ENCODE measurements around the gene TPRX1. TPM values are rescaled to one million over a fixed set of nuclear protein-coding genes. Genes with fewer than 3 reads are reported as not detected.

Gene TPRX1
- total RNA-seq, 1 donor = not detected

DNA sequence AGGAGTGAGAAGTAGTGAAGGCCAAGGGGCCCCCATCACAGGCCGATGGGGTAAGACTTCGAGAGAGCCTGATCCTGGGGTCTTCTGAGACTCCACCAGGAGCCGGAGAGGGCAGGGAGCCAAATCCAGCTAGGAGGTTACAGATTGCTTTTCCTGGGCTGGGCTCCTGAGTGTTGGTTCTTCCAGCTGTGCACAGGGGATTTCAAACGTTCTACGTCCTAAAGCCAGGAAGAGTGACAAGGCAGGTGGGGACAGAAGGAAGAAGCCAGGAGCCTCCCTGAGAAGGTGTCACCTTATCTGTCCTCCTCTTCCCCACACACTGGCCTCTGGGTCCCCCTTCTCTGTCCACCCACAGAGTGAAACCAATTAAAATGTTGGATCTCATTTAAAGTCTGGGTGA lies 38.6 kb upstream of the TPRX1 start:
- Histone ChIP-seq H3K4me3 (ENCODE audit: insufficient read depth, low read length) (no peak overlapping the region), H3K79me2 (ENCODE audit: insufficient read depth, low read length) (no peaks in the 10 kb centered on the region), H3K27ac (ENCODE audit: low read depth, low read length) (no peak overlapping the region), H3K36me3 (ENCODE audit: insufficient read depth, low read length) (no peaks in the 10 kb centered on the region), H3K4me1 (ENCODE audit: insufficient read depth, low read length) (no peaks in the 10 kb centered on the region), H3K27me3 (ENCODE audit: insufficient read depth, low read length) (peaks cover 5% of the 10 kb centered on the region), H2AFZ (ENCODE audit: low read length) (no peak overlapping the region), H3K4me2 (ENCODE audit: insufficient read depth, low read length) (no peak overlapping the region), H4K20me1 (ENCODE audit: insufficient read depth, low read length) (no peaks in the 10 kb centered on the region), H3K9me3 (ENCODE audit: low read depth, low read length) (no peaks in the 10 kb centered on the region)
- TF ChIP-seq, protein P1, sequence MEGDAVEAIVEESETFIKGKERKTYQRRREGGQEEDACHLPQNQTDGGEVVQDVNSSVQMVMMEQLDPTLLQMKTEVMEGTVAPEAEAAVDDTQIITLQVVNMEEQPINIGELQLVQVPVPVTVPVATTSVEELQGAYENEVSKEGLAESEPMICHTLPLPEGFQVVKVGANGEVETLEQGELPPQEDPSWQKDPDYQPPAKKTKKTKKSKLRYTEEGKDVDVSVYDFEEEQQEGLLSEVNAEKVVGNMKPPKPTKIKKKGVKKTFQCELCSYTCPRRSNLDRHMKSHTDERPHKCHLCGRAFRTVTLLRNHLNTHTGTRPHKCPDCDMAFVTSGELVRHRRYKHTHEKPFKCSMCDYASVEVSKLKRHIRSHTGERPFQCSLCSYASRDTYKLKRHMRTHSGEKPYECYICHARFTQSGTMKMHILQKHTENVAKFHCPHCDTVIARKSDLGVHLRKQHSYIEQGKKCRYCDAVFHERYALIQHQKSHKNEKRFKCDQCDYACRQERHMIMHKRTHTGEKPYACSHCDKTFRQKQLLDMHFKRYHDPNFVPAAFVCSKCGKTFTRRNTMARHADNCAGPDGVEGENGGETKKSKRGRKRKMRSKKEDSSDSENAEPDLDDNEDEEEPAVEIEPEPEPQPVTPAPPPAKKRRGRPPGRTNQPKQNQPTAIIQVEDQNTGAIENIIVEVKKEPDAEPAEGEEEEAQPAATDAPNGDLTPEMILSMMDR (IDR thresholded peaks at IDR 0.05; ENCODE audit: extremely low read depth, low read depth, low read length) = no peak
- DNase-seq (ENCODE audit: insufficient read length, low spot score, missing footprints) = no peak

DNA sequence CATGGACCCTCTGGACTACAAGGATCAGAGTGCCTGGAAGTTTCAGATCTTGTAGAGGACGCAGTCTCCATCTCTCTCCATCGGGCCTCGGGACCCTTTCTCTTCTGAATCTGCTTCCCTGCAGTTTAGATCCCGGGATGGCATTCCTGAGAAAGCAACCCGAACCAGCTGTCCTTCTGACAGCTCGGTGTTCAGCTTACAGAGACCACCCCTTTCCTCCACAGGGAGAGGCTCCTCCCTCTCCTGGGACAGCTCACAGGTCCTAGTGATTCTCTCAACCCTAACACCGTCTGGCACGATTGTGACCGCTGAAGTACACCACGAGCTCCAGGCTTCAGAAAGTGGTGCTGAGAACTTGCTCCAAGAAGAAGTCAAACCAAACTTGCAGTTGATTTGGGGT lies 35.6 kb upstream of the TPRX1 start:
- TF ChIP-seq, protein P1 (IDR thresholded peaks at IDR 0.05; ENCODE audit: extremely low read depth, low read depth, low read length) = no peak
- Histone ChIP-seq H3K27ac (ENCODE audit: low read depth, low read length) (no peak overlapping the region), H3K36me3 (ENCODE audit: insufficient read depth, low read length) (no peaks in the 10 kb centered on the region), H3K79me2 (ENCODE audit: insufficient read depth, low read length) (no peaks in the 10 kb centered on the region), H3K27me3 (ENCODE audit: insufficient read depth, low read length) (peaks cover 5% of the 10 kb centered on the region), H2AFZ (ENCODE audit: low read length) (peak overlapping the region; percentile 47), H3K9me3 (ENCODE audit: low read depth, low read length) (no peaks in the 10 kb centered on the region), H4K20me1 (ENCODE audit: insufficient read depth, low read length) (no peaks in the 10 kb centered on the region), H3K4me3 (ENCODE audit: insufficient read depth, low read length) (no peak overlapping the region), H3K4me1 (ENCODE audit: insufficient read depth, low read length) (no peaks in the 10 kb centered on the region), H3K4me2 (ENCODE audit: insufficient read depth, low read length) (no peak overlapping the region)
- DNase-seq (ENCODE audit: insufficient read length, low spot score, missing footprints) = no peak

GRCh38 chr19:47839411-47839810 lies 35.1 kb upstream of the TPRX1 start:
- H3K79me2 ChIP-seq (ENCODE audit: insufficient read depth, low read length) = no peaks in the 10 kb centered on the region
- no peak overlapping the region for H3K27ac ChIP-seq (ENCODE audit: low read depth, low read length)
- no peaks in the 10 kb centered on the region for H4K20me1 ChIP-seq (ENCODE audit: insufficient read depth, low read length)
- no peak overlapping the region for H3K4me2 ChIP-seq (ENCODE audit: insufficient read depth, low read length)
- TF ChIP-seq, protein P1 (IDR thresholded peaks at IDR 0.05; ENCODE audit: extremely low read depth, low read depth, low read length) = no peak
- H3K27me3 ChIP-seq (ENCODE audit: insufficient read depth, low read length) = peaks cover 5% of the 10 kb centered on the region
- no peaks in the 10 kb centered on the region for H3K4me1 ChIP-seq (ENCODE audit: insufficient read depth, low read length)
- no peaks in the 10 kb centered on the region for H3K36me3 ChIP-seq (ENCODE audit: insufficient read depth, low read length)
- no peak for DNase-seq (ENCODE audit: insufficient read length, low spot score, missing footprints)
- no peak overlapping the region for H3K4me3 ChIP-seq (ENCODE audit: insufficient read depth, low read length)
- H2AFZ ChIP-seq (ENCODE audit: low read length) = no peak overlapping the region
- no peaks in the 10 kb centered on the region for H3K9me3 ChIP-seq (ENCODE audit: low read depth, low read length)

DNA sequence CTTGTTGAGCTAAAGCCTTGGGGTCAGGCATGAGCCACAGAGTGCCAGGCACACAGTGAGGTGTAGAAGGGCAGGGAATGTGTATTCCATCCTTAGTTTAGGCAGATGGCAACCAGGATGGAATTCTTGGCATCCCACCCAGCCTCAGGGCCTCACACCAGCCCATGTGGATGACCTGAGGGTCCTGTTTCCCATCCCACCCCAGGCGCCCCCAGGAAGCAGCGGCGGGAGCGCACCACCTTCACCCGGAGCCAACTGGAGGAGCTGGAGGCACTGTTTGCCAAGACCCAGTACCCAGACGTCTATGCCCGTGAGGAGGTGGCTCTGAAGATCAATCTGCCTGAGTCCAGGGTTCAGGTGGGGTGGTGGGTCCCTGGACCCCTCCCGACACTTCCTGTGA lies 31.7 kb upstream of the TPRX1 start:
- H3K9me3 ChIP-seq (ENCODE audit: low read depth, low read length) = no peaks in the 10 kb centered on the region
- DNase-seq (ENCODE audit: insufficient read length, low spot score, missing footprints) = peak; percentile 6
- no peaks in the 10 kb centered on the region for H3K79me2 ChIP-seq (ENCODE audit: insufficient read depth, low read length)
- H3K4me3 ChIP-seq (ENCODE audit: insufficient read depth, low read length) = no peak overlapping the region
- TF ChIP-seq, protein P1 (IDR thresholded peaks at IDR 0.05; ENCODE audit: extremely low read depth, low read depth, low read length) = no peak
- H3K27me3 ChIP-seq (ENCODE audit: insufficient read depth, low read length) = no peaks in the 10 kb centered on the region
- no peak overlapping the region for H3K4me2 ChIP-seq (ENCODE audit: insufficient read depth, low read length)
- H3K27ac ChIP-seq (ENCODE audit: low read depth, low read length) = no peak overlapping the region
- no peak overlapping the region for H2AFZ ChIP-seq (ENCODE audit: low read length)
- no peaks in the 10 kb centered on the region for H4K20me1 ChIP-seq (ENCODE audit: insufficient read depth, low read length)
- no peaks in the 10 kb centered on the region for H3K36me3 ChIP-seq (ENCODE audit: insufficient read depth, low read length)
- no peaks in the 10 kb centered on the region for H3K4me1 ChIP-seq (ENCODE audit: insufficient read depth, low read length)

Data from osteoblast (primary cell).